ENCODE results near the gene SYNPO.

SYNPO gene

GRCh38 chr5:150659360-150660107 is 19.1 kb downstream of the SYNPO start:
- no peak for DNase-seq

GRCh38 chr5:150660108-150660831 is 19.8 kb downstream of the SYNPO start:
- DNase-seq = no peak

- DNase-seq = no peak
Measured at GRCh38 chr5:150661086-150661485, 20.6 kb downstream of the SYNPO start, which contains the start of gene MYOZ3. Gene MYOZ3, plus strand, starts transcription at chr5:150661251. Its CDS starts 1,691 bp downstream, at chr5:150662942.

GRCh38 chr5:150661821-150662596 is 21.5 kb downstream of the SYNPO start:
- no peak for DNase-seq

GRCh38 chr5:150662731-150663516 is 22.5 kb downstream of the SYNPO start:
- no peak for DNase-seq

GRCh38 chr5:150663936-150664335 is 23.5 kb downstream of the SYNPO start:
- DNase-seq = no peak

GRCh38 chr5:150665044-150665443 is 24.6 kb downstream of the SYNPO start:
- DNase-seq = no peak

GRCh38 chr5:150670275-150670947 is 30.0 kb downstream of the SYNPO start:
- no peak for DNase-seq

GRCh38 chr5:150670948-150671310 is 30.5 kb downstream of the SYNPO start:
- no peak for DNase-seq

GRCh38 chr5:150671509-150672236 is 31.2 kb downstream of the SYNPO start:
- no peak for DNase-seq

GRCh38 chr5:150672237-150672883 is 31.9 kb downstream of the SYNPO start:
- DNase-seq = no peak

GRCh38 chr5:150672884-150673275 is 32.4 kb downstream of the SYNPO start:
- DNase-seq = no peak

GRCh38 chr5:150674341-150674821 is 33.9 kb downstream of the SYNPO start:
- DNase-seq = no peak

GRCh38 chr5:150675069-150675468 is 34.6 kb downstream of the SYNPO start:
- no peak for DNase-seq

GRCh38 chr5:150676578-150676977 is 36.1 kb downstream of the SYNPO start:
- no peak for DNase-seq

- no peak for DNase-seq
Measured at GRCh38 chr5:150689120-150689519, 48.7 kb downstream of the SYNPO start.

GRCh38 chr5:150690760-150691159 is 50.3 kb downstream of the SYNPO start:
- DNase-seq = no peak

- no peak for DNase-seq
Measured at GRCh38 chr5:150692276-150692675, 51.8 kb downstream of the SYNPO start.

GRCh38 chr5:150694612-150695011 is 54.2 kb downstream of the SYNPO start:
- DNase-seq = no peak

- DNase-seq = no peak
Measured at GRCh38 chr5:150700246-150700593, 59.8 kb downstream of the SYNPO start.
